HK-2 (cell line): ENCODE data around the gene TBRG1.

Source experiments
- DNase-seq: peaks from one replicate; pipeline ENCODE4 v3.0.0-alpha.2; 2018; ENCODE audit not compliant: unreplicated experiment

The TBRG1 gene

DNA sequence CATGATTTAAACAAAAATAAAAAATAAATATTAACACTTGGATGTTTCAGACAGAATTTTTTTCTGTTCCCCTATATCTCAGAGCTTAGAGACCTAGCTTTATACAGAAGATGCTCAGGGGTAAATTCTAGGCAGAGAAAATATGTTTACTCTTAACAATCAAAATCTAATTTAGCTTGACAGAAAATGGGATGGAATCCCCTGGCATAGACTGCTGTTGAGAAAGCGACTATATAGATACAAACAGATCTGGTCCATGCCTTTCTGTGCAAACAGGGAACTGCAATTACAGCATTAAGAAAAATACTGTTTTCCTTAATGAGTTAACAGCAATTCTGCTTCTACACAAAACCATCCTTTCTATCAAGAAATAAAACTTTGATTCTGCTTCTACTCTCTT lies 36.3 kb downstream of the TBRG1 start:
- no peak for DNase-seq

DNA sequence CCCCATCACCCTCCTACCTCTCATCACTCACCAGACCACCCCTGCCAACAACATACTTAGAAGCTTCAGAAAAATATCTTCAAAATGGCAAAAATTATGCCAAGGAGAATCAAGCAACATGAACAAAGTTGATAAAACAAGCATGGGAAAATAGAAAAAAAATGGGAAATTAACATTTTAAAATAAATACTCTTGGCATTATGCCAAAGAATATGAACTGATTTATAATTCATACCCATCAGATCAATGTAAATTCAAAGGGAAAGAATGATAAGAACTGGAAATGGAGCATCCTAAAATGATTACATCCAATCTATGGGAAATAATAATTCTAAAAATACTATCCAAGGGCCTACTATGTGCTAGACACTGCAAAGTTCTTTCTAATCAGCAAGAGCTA lies 38.9 kb downstream of the TBRG1 start:
- DNase-seq: no peak

DNA sequence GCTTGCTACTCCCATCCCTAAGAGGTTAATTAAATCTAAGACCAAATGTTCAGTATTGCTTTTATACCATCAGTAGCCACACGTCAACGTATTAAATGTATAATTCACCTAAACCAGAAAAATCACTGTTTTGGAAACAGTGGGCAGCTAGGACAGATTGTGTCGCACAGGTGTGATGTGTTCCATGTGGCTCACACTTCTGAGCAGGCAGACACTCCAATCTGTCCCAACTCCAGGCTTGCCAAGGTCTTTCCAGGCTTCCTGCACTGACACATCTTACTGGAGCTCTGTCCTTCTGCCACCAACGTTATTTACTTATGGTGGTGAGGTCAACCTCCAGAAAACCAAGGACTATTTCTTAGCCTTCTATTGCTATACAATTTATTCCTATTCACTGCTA lies 39.4 kb downstream of the TBRG1 start:
- no peak for DNase-seq

DNA sequence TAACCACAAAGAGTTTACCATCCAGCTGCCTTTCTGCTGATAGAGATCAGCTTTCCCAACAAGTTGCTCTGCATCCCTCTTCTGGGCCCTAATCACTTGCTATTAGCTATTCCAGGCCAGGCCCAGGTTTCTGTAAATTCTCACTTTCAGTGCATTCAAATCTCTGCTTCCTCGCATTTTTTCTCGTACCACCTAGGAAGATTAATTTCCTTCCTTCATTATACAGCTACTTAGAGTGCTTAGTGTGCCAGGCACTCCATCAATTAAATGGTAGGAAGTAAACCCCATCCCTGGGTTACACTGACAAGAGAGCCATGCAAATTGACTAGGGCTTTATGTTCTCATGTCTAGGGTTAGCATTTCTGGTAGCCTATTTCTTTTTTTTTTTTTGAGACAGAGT lies 41.2 kb downstream of the TBRG1 start:
- no peak for DNase-seq

DNA sequence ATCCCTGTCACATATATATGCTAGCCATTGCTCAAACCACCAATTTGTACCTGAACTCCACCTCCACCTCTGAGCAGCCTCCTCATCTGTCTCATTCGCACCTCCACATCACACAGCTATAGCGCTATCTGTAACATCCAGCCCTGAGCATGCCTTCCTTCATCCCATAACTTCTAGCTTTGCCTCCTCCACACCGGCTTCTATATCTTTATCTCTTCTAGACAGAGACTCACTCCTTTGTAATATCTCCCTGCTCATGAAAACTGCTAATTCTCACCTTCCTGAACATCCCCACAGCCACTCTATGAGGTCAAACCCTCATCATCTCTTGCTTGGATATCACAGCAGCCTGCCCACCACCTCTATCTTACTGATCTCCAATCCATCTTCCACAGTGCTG lies 44.9 kb downstream of the TBRG1 start:
- no peak for DNase-seq

DNA sequence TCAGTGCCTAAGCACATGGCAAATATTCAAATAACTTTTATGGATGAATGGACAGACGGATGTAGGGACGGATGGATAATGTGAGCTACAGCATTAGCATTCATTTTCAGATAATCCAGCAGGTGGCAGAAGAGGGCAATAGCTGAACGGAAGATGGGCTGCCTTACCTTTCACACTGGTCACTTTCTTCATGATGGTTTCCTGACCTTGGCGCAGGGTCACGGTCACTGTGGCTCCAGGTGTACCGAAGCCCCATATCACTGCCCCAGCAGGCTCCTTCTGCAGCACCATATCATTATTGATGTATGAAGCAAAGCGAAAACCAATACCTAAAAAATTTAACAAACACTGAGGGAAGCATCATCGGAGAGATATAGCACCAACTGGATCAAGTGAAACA lies 46.5 kb downstream of the TBRG1 start:
- peak; percentile 21 for DNase-seq

DNA sequence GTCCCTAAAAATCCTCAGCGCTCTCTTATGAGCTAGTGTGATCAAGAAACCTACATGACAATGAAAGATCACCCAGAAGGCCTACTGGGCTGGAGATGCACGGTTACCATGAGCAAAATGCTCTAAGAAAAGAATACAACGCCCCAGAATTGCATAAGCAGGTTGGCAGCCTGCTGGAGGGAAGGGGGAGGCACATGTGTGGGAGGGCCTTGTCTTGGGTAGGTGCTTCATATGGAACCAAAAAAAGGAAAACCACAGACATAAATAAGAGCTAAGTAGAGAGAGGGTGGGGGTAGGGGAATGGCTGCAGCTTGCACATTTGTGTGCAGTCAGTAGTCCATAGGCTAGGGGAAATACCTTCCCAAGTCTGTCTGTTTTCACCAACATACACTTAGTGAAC lies 48.1 kb downstream of the TBRG1 start:
- no peak for DNase-seq

DNA sequence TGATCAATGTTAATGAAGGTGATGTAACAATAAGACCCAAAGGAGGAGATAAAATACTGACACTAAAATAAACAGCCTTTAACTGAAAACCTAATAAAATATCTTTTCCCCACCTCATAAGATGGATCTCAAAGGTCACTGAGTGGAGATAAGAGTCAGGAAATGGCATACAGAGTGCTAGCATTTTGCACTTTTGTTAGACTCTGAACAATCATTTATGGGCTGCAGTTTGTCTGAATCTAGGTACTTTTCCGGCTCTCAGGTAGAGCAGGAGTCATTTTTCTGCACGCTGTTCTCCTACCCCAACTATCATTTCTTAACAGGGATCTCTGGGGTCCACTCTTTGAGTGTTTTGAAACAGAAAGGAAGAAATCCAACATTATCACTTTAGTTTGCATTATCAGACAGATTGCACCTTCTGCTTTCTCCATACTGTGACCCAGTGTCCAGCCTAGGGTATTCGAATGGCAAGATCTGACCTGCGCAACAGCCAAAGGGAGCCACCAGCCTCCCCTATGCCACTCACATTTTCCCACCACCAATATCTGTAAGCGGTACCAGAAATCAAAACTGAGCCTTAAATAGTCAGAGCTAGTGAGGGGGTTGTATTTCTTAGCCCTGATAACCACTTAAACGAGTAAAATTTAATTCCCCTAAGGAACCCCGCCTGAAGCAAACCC lies 50.0 kb downstream of the TBRG1 start:
- DNase-seq: no peak

DNA sequence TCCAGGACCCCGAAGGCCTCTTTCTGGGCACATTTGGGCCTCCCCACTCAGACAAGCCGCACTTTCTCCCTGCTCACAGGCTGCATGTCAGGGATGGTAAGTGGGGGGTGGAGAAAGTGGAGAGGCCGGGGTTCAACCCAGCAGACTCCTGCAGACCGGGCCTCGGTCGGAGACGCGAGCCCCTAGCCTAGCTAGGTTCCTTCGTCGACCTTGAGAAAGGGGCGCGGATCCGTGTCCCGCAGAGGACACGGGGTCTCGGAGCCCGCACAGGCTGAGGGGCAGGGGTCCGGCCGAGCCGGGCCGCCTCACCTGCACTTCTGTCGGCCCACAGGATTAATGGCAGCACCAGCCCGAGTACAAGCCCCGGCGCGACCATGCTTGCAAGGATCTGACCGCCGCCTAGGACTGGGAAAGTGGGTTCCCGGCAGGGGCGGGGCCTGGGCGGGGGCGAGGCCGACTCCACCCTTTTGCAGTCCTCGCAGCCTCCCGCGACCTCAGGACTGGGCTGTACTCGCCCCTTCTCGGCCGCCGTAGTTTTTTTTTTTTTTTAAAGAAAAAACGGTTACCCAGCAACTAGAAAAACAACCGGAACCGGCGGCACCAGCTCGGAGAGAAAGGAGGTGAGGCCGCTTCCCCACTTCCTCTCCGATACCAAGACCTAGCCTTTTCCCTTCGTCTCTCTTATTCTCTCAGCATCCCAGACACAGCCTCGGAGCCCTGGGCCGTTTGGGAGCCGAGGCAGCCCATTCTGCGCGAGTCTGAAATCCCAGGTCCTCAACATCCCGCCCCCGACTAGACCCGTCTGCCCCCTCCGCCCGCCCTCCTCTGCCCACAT lies 50.9 kb downstream of the TBRG1 start, which contains the start of the genes SIAE and SPA17:
SIAE (minus strand) TSS at position 407 of the 835 bp plus-strand sequence; CDS start at position 376, 31 bp downstream.
SPA17 (plus strand) TSS at position 572 of the 835 bp plus-strand sequence. CDS start 1,361 bp downstream, outside the sequence.
- DNase-seq: peak; percentile 85

DNA sequence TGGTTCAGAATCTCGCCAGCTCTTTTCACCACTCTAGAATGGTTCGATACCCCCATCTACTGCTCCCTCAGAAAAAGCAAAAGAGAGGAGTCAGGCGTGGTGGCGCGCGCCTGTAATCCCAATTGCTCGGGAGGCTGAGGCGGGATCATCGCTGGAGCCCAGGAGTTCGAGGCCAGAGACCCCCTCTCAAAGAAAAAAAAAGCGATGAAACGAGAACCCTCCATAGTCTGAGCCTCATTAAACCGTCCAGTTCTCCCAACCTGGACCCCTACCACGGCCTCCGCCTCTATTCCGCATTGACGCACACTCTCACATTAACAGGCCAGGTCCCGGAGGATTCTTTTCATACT lies 51.5 kb downstream of the TBRG1 start:
- no peak for DNase-seq

DNA sequence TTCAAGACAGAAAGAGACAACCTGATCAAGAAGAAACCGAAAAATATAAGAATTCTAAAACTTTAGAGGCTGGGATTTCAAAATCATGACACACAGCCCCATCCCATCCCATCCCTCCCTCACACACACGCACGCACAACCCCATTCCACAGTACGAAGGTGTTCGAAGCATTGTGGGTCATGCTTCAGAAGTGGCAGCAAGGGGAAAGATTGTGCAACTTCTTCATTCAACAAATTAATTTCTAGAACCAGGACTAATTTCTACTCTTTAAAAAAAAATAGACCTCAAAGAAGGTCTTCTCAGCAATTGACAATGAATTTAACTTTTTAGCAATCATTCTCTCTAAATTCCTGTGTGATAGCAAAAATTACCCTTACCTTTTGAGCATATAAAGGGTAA lies 51.9 kb downstream of the TBRG1 start:
- DNase-seq: no peak

DNA sequence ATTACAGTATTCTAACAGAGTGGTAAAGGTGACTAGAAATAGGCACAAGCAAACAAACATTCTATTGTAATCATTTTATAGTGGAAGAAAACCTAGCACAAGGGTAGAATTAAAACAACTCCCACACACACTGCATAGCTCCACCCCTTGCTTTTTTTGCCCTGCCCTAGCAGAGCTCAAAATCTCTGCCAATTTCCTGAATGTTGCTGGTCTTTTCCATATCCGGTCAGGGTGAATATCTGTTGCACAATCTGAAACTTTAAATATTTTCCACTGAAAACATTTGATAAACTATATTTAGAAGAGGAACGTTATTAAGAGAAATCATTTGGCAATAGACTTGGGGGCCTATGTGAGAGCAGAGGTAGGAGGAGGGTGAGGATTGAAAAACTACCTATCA lies 53.7 kb downstream of the TBRG1 start:
- no peak for DNase-seq

DNA sequence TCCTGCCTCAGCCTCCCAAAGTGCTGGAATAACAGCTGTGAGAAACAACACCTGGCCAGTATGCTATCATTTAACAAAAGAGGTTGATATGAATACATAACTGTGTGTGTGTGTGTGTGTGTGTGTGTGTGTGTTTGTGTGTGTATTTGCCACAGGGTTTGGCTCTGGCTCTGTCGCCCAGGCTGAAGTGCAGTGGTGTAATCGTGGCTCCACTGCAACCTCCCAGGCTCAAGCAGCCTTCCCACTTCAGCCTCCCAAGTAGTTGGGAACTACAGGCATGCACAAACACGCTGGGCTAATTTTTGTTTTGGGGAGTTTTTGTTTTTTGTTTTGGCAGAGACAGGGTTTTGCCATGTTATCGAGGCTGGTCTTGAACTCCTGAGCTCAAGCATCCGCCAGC lies 55.8 kb downstream of the TBRG1 start:
- DNase-seq: no peak

DNA sequence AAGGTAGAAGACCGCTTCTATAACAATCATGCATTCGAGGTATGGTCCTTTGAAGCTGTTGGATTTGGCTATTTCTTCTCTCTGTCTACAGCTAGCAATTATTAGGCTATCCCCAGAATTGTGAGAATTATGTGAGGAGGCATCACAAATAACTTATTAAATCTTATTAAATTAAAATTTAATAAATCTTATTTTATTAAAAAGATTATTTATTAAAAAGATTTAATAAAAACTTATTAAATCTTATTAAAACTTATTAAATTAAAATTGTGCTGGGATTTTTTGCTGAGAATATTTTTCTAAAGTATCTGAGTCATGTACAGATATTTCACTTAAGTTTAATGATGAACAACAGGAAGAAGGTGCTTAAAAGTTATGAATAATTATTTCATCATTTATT lies 58.8 kb downstream of the TBRG1 start:
- no peak for DNase-seq

DNA sequence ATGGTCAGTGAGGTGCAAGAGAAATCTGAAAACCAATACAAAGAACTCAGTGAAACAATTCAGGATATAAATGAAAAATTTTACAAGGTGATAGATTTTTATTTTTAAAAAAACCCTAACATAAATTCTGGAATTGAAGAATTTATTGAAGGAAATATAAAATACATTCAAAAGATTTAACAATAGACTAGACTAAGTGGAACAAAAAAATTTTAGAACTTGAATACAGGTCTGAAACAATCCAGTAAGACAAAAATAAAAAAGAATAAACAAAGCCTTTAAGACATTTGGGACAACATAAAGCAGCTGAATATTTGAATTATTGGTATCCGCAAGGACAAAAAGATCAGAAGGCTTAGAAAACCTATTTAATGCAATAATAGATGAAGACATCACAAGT lies 59.8 kb downstream of the TBRG1 start:
- no peak for DNase-seq
